GM23338 (cell line): Measurements from ENCODE around the gene GSC2. TPM values are rescaled to one million over a fixed set of nuclear protein-coding genes. Genes with fewer than 3 reads are reported as not detected.

Source experiments
- ATAC-seq: fragments of 200-7000 bp; cut with Tn5 transposase; 3 replicates; pipeline ENCODE4 v1.9.1; 2020
- DNase-seq: peaks from one replicate; pipeline ENCODE4 v3.0.0-alpha.2; 2015; ENCODE audit warnings: low spot score
- H2AFZ ChIP-seq: fragments of 200-600 bp; sonication (generic); 2 replicates; pipeline ENCODE4 v1.8.0; 2016; ENCODE audit warnings: antibody characterized with exemption, mild to moderate bottlenecking, moderate library complexity
- H3F3A ChIP-seq: fragments of 200-600 bp; sonication (generic); replicated peaks from 2 replicates; pipeline ENCODE4 v1.8.0; 2017; ENCODE audit warnings: antibody characterized with exemption, mixed run types, low read depth
- H3K27ac ChIP-seq: fragments of 200-600 bp; sonication (generic); 2 replicates; pipeline ENCODE4 v1.6.1; 2016; ENCODE audit warnings: low read depth
- H3K27me3 ChIP-seq: fragments of 200-600 bp; sonication (generic); 2 replicates; pipeline ENCODE4 v1.8.0; 2016; ENCODE audit warnings: mild to moderate bottlenecking, mixed run types, moderate library complexity; ENCODE audit not compliant: insufficient read depth
- H3K36me3 ChIP-seq: fragments of 200-600 bp; sonication (generic); 2 replicates; pipeline ENCODE4 v1.8.0; 2016; ENCODE audit warnings: mild to moderate bottlenecking; ENCODE audit not compliant: insufficient read depth
- H3K4me1 ChIP-seq: fragments of 200-600 bp; sonication (generic); 2 replicates; pipeline ENCODE4 v1.8.0; 2016; ENCODE audit warnings: mild to moderate bottlenecking, moderate library complexity; ENCODE audit not compliant: insufficient read depth
- H3K4me2 ChIP-seq: fragments of 200-600 bp; sonication (generic); 2 replicates; pipeline ENCODE4 v1.7.1; 2017; ENCODE audit warnings: mixed run types
- H3K4me3 ChIP-seq: fragments of 200-600 bp; sonication (generic); 2 replicates; pipeline ENCODE4 v1.6.1; 2016; ENCODE audit warnings: mixed run types
- H3K79me2 ChIP-seq: fragments of 200-600 bp; sonication (generic); replicated peaks from 2 replicates; pipeline ENCODE4 v1.8.0; 2017; ENCODE audit warnings: mild to moderate bottlenecking; ENCODE audit not compliant: insufficient read depth
- H3K9me2 ChIP-seq: fragments of 200-600 bp; sonication (generic); 2 replicates; pipeline ENCODE4 v1.8.0; 2017; ENCODE audit not compliant: insufficient read depth
- H4K20me1 ChIP-seq: fragments of 200-600 bp; sonication (generic); replicated peaks from 2 replicates; pipeline ENCODE4 v1.8.0; 2017; ENCODE audit warnings: mild to moderate bottlenecking; ENCODE audit not compliant: insufficient read depth
- H3K27ac Mint-ChIP-seq: 2 replicates; pipeline ENCODE4 v1.8.0; 2020; ENCODE audit warnings: inconsistent platforms, mild to moderate bottlenecking, moderate library complexity, mixed read lengths
- H3K27me3 Mint-ChIP-seq: 3 replicates; pipeline ENCODE4 v1.8.0; 2022; ENCODE audit warnings: low read depth, mild to moderate bottlenecking, moderate library complexity, mixed read lengths, inconsistent platforms; ENCODE audit not compliant: insufficient read depth, poor library complexity
- H3K36me3 Mint-ChIP-seq: 3 replicates; pipeline ENCODE4 v1.8.0; 2021; ENCODE audit warnings: low read depth, mild to moderate bottlenecking, inconsistent platforms, moderate library complexity, mixed read lengths
- H3K4me1 Mint-ChIP-seq: 3 replicates; pipeline ENCODE4 v1.8.0; 2020; ENCODE audit warnings: mild to moderate bottlenecking, inconsistent platforms, mixed read lengths
- H3K4me3 Mint-ChIP-seq: 3 replicates; pipeline ENCODE4 v1.8.0; 2021; ENCODE audit warnings: moderate library complexity, mild to moderate bottlenecking, inconsistent platforms, mixed read lengths
- H3K9me3 Mint-ChIP-seq: 3 replicates; pipeline ENCODE4 v1.8.0; 2020; ENCODE audit warnings: moderate library complexity, mild to moderate bottlenecking, inconsistent platforms, mixed read lengths
- CREB1 ChIP-seq: fragments of 250-450 bp; sonication (Bioruptor Pico); IDR thresholded peaks from 2 replicates; pipeline ENCODE4 v1.5.0; 2020; ENCODE audit warnings: low read depth, mild to moderate bottlenecking, moderate library complexity
- CTCF ChIP-seq, 2 experiments: fragments of 200-600 bp in 1 of 2; sonication (generic) in 1 of 2; conservative IDR thresholded peaks; 2 replicates each; pipeline versions ENCODE4 v1.5.1 to v1.6.1; 2016 to 2017; ENCODE audit warnings: antibody characterized with exemption in 2 of 2, low read depth in 2 of 2, mild to moderate bottlenecking in 2 of 2, moderate library complexity in 1 of 2
- ETS1 ChIP-seq: IDR thresholded peaks from 2 replicates; pipeline ENCODE4 v1.6.1; 2016; ENCODE audit warnings: antibody characterized with exemption
- EZH2 ChIP-seq: fragments of 200-600 bp; sonication (generic); IDR thresholded peaks from one replicate; pipeline ENCODE4 v1.8.0; 2017; ENCODE audit warnings: antibody characterized with exemption, mild to moderate bottlenecking, low read depth; ENCODE audit not compliant: unreplicated experiment
- JUNB ChIP-seq: IDR thresholded peaks from one replicate; pipeline ENCODE4 v1.6.1; 2016; ENCODE audit warnings: antibody characterized with exemption; ENCODE audit not compliant: unreplicated experiment
- NANOG ChIP-seq: IDR thresholded peaks from 2 replicates; pipeline ENCODE4 v1.6.1; 2016; ENCODE audit warnings: antibody characterized with exemption, borderline replicate concordance
- POLR2AphosphoS5 ChIP-seq: IDR thresholded peaks from 2 replicates; pipeline ENCODE4 v1.6.1; 2016; ENCODE audit warnings: antibody characterized with exemption, low read depth
- REST ChIP-seq: IDR thresholded peaks from one replicate; pipeline ENCODE4 v1.6.1; 2018; ENCODE audit warnings: antibody characterized with exemption; ENCODE audit not compliant: unreplicated experiment
- STAT1 ChIP-seq: IDR thresholded peaks from one replicate; pipeline ENCODE4 v1.6.1; 2016; ENCODE audit warnings: antibody characterized with exemption; ENCODE audit not compliant: unreplicated experiment
- ZNF114 ChIP-seq: fragments of 250-450 bp; sonication (Bioruptor Pico); IDR thresholded peaks from 2 replicates; pipeline ENCODE4 v1.5.0; 2020; ENCODE audit warnings: mild to moderate bottlenecking, moderate library complexity
- polyA plus RNA-seq: library from polyadenylated mRNA; unstranded; fragments of >200 nt; fragmentation: Nextera tagmentation; extraction: Ambion mirVana; gene quantifications from 2 replicates; pipeline ENCODE4 v1.2.1, GENCODE V29; 2016
- total RNA-seq: library from RNA; depleted of rRNA; stranded (reverse); fragments of >200 nt; shearing (Covaris generic); gene quantifications from 2 replicates; pipeline ENCODE4 v1.2.3, GENCODE V29; 2014

Gene GSC2
- total and polyA plus RNA-seq, 2 experiments from 2014 or later = not detected

GRCh38 chr22:19143212-19143611 lies 6.9 kb downstream of the GSC2 start (continued):
- TF ChIP-seq ETS1 (no peak), REST (no peak), STAT1 (no peak), POLR2AphosphoS5 (no peak), NANOG (no peak), CTCF (conservative IDR thresholded peaks at IDR 0.05; ENCODE audit: low read depth in 2 of 2) (no peak), JUNB (no peak), ZNF114 (no peak), EZH2 (no peak)

GRCh38 chr22:19142394-19142793 lies 7.7 kb downstream of the GSC2 start:
- Mint-ChIP-seq H3K36me3 (peaks cover 32% of the 10 kb centered on the region), H3K9me3 (no peaks in the 10 kb centered on the region), H3K27ac (no peak overlapping the region), H3K4me3 (peak overlapping the region; percentile 54; the same call in 2 of the 3 replicates), H3K27me3 (peaks cover 26% of the 10 kb centered on the region), H3K4me1 (peaks cover 18% of the 10 kb centered on the region)
- Histone ChIP-seq H3F3A (0 out of 2 replicates have a peak, but pooled peaks cover 4% of the 10 kb centered on the region), H3K36me3 (peaks cover 6% of the 10 kb centered on the region), H2AFZ (no peak overlapping the region), H3K9me2 (no peaks in the 10 kb centered on the region), H3K27ac (no peak overlapping the region), H4K20me1 (no peaks in the 10 kb centered on the region), H3K4me2 (no peak overlapping the region), H3K4me3 (no peak overlapping the region), H3K79me2 (peaks cover 12% of the 10 kb centered on the region), H3K27me3 (peaks cover 26% of the 10 kb centered on the region), H3K4me1 (peaks cover 4% of the 10 kb centered on the region; the same call in 1 of the 2 replicates)
- DNase-seq = no peak
- no peak for ATAC-seq
- TF ChIP-seq CREB1 (CRISPR knock-in tag) (no peak), CTCF (conservative IDR thresholded peaks at IDR 0.05; ENCODE audit: low read depth in 2 of 2) (no peak), STAT1 (no peak), NANOG (no peak), ETS1 (no peak), POLR2AphosphoS5 (no peak), JUNB (no peak), REST (no peak), EZH2 (no peak)
